ENCODE data around the gene KLF2. TPM values are rescaled to one million over a fixed set of nuclear protein-coding genes. Genes with fewer than 3 reads are reported as not detected.

KLF2 gene
- total RNA-seq, 1 donor from 2014 or later = 2.7 TPM

- Mint-ChIP-seq H3K36me3 (ENCODE audit: low read depth) (peaks cover 37% of the 10 kb centered on the region), H3K4me1 (ENCODE audit: low read depth) (peaks cover 60% of the 10 kb centered on the region), H3K4me3 (ENCODE audit: low read depth) (no peak overlapping the region), H3K27ac (no peak overlapping the region), H3K9me3 (no peaks in the 10 kb centered on the region), H3K27me3 (ENCODE audit: low read depth) (peaks cover 6% of the 10 kb centered on the region)
- intact Hi-C loops (cut with micrococcal nuclease) = no loop called here
- no peak for DNase-seq (ENCODE audit: low spot score)
Observed at GRCh38 chr19:16364231-16364865, 39.7 kb downstream of the KLF2 start.

DNA sequence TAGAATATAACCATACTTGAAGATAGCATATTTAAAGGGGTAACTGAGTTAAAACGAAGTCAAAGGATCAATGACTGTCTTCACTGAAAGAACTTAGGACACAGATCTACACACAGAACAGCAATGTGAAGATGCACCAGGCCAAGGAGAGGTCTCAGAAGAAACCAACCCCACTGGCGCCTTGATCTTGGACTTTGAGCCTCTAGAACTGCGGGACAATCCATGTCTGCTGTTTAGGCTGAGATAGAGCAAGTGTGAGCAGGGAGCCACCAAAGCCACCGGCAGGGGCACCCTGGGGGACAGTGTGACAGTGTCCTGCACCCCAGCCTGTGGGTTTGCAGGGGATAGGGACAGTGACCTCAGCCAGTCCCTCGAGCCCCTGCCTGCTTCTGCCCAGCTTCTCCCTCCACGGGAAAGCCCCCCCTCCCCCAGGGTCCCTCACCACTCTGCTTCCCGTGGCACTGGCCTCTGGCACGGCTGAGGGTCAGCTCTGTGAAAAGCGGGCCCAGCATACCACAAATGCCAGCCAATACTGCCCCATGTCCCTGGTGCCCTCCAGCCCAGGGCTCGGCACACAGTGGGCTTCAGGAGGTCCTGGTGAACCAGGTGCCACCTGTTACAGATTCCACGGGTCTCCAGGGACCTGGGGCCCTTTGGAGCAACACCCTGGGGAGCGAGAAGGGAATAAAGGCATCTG, 40.8 kb downstream of the KLF2 start:
- Mint-ChIP-seq H3K27me3 (ENCODE audit: low read depth) (peaks cover 6% of the 10 kb centered on the region), H3K36me3 (ENCODE audit: low read depth) (peaks cover 27% of the 10 kb centered on the region), H3K27ac (no peak overlapping the region), H3K4me1 (ENCODE audit: low read depth) (peaks cover 52% of the 10 kb centered on the region), H3K9me3 (no peaks in the 10 kb centered on the region), H3K4me3 (ENCODE audit: low read depth) (peak overlapping the region; percentile 47)
- intact Hi-C loops (cut with micrococcal nuclease) = no loop called here
- DNase-seq (ENCODE audit: low spot score) = no peak

GRCh38 chr19:16366056-16366432, 41.4 kb downstream of the KLF2 start:
- Mint-ChIP-seq H3K9me3 (no peaks in the 10 kb centered on the region), H3K4me3 (ENCODE audit: low read depth) (peak overlapping the region; percentile 64), H3K27ac (no peak overlapping the region), H3K36me3 (ENCODE audit: low read depth) (peaks cover 24% of the 10 kb centered on the region), H3K4me1 (ENCODE audit: low read depth) (peaks cover 46% of the 10 kb centered on the region), H3K27me3 (ENCODE audit: low read depth) (peaks cover 6% of the 10 kb centered on the region)
- intact Hi-C loops (cut with micrococcal nuclease) = loop anchor here (2.0 kb wide), 1 partner anchor 35 kb away; no protein-coding TSS in a partner anchor
- DNase-seq (ENCODE audit: low spot score) = no peak

DNA sequence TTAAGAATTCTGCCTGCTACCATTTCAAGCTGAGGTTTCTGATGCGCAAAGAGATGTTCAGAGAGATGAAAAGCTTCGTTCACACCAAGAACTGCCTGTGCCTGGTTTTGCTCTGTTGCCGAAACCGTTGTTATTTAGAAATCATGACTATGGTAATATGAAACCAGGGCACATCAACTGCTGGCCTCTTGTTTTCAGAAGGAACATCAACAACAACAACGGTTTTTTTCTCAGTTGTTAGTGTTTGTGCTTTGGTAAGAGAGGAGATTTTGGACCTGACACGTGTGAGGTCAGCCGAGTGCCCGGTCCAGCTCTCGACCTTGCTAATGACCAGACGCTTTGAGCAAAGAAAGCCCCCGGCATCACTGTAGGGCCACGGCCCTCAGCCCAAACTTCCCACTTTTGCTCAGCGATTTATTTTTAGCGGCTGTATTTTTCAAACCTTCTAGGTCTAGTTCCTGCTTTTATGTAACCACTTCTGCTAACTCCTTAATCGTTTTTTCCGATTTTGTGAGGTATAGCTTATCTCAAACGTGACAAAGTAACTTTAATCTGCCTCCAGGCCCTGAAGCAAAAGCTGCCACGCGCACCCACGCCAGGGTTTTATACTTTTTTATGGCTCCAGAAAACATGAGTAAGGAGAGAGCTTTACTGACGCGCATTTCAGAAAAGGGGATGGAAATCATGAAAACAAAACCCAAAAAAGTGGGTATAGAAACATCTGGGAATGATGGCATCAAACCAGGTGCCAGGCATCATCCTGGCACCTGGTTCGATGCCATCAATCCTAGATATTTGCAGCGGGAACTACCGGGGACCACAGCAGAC, 42.0 kb downstream of the KLF2 start:
- intact Hi-C loops (cut with micrococcal nuclease) = loop anchor here (1.0 to 2.0 kb wide), 2 partner anchors 24 to 36 kb away; no protein-coding TSS in a partner anchor

GRCh38 chr19:16367261-16367683, 42.6 kb downstream of the KLF2 start:
- H3K27me3 Mint-ChIP-seq (ENCODE audit: low read depth) = peaks cover 3% of the 10 kb centered on the region
- peaks cover 12% of the 10 kb centered on the region for H3K36me3 Mint-ChIP-seq (ENCODE audit: low read depth)
- peak overlapping the region; percentile 77 for H3K27ac Mint-ChIP-seq
- no peaks in the 10 kb centered on the region for H3K9me3 Mint-ChIP-seq
- DNase-seq (ENCODE audit: low spot score) = peak; percentile 69
- intact Hi-C loops (cut with micrococcal nuclease) = loop anchor here (1.0 to 2.0 kb wide), 2 partner anchors 25 to 36 kb away; no protein-coding TSS in a partner anchor
- peaks cover 34% of the 10 kb centered on the region for H3K4me1 Mint-ChIP-seq (ENCODE audit: low read depth)
- H3K4me3 Mint-ChIP-seq (ENCODE audit: low read depth) = peak overlapping the region; percentile 64

More for the DNA sequence above, 42.0 kb downstream of the KLF2 start:
- Mint-ChIP-seq H3K4me3 (ENCODE audit: low read depth) (peak overlapping the region; percentile 64), H3K36me3 (ENCODE audit: low read depth) (peaks cover 18% of the 10 kb centered on the region), H3K4me1 (ENCODE audit: low read depth) (peaks cover 40% of the 10 kb centered on the region), H3K9me3 (no peaks in the 10 kb centered on the region), H3K27ac (peak overlapping the region; percentile 77), H3K27me3 (ENCODE audit: low read depth) (peaks cover 6% of the 10 kb centered on the region)
- DNase-seq (ENCODE audit: low spot score) = peak; percentile 45

GRCh38 chr19:16368385-16369305, 44.0 kb downstream of the KLF2 start:
- peaks cover 6% of the 10 kb centered on the region for H3K36me3 Mint-ChIP-seq (ENCODE audit: low read depth)
- peaks cover 3% of the 10 kb centered on the region for H3K27me3 Mint-ChIP-seq (ENCODE audit: low read depth)
- intact Hi-C loops (cut with micrococcal nuclease) = no loop called here
- peaks cover 28% of the 10 kb centered on the region for H3K4me1 Mint-ChIP-seq (ENCODE audit: low read depth)
- no peak overlapping the region for H3K4me3 Mint-ChIP-seq (ENCODE audit: low read depth)
- no peak overlapping the region for H3K27ac Mint-ChIP-seq
- DNase-seq (ENCODE audit: low spot score) = peak; percentile 78
- H3K9me3 Mint-ChIP-seq = no peaks in the 10 kb centered on the region

DNA sequence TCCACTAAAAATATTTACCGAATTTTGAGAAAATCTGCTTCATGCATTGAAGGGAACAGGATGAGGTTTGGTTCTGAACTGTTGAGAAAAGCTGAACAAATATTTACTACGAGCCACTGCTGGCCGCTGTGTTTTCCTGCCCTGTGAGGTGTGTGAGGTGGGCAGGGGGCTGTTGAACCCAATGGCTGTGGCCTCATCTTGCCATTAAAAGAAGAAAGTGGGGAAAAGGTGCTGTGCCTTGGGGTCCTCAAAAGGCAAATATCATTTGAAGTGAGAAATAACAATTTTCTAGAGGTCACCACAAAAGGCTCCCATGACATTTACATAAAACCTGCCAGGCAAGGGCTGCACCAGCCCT, 44.7 kb downstream of the KLF2 start:
- Mint-ChIP-seq H3K9me3 (no peaks in the 10 kb centered on the region), H3K27ac (no peak overlapping the region), H3K4me1 (ENCODE audit: low read depth) (peaks cover 31% of the 10 kb centered on the region), H3K36me3 (ENCODE audit: low read depth) (peaks cover 9% of the 10 kb centered on the region), H3K4me3 (ENCODE audit: low read depth) (no peak overlapping the region), H3K27me3 (ENCODE audit: low read depth) (peaks cover 3% of the 10 kb centered on the region)
- intact Hi-C loops (cut with micrococcal nuclease) = no loop called here
- DNase-seq (ENCODE audit: low spot score) = no peak

DNA sequence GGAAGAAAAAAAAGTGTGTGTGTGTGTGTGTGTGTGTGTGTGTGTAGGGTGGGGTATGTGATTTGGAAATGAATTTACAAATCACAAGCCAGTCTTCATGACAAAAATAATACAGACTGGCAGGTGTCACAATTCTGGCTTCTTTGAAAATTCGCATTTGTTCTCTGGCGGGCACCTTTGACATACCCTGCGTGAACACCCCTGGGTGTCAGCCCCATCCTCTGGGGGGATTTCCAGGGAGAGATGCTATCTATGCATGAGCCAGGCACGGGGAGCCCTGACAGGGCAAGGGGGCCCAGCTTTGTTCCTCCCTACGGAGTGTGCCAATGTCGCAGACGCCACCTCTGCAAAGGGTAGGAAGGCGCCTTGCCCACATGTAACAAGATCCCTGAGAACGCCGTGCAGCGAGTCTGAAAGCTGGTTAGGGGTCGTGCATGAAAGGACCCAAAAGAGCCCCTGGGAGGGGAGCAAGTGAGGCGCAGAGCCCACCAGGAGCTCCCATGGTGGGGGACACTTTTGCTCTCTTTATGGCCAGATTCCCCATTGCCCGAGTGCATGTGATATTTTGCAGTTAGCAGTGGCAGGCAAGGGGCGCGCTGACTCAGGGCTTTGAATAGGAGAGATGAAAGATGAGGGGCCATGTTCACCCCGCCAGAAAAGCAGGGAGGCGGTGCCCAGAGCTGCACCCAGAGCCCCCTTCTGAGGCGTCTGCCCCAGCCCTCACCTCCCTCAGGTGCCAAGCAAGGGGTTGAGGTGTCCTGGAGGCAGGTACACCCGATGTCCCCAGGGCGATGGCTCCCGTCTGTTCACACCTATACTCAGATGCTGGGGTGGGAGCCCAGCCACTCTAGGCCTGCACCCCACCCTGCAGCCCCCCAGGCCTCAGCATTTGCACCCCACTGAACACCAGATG, 45.3 kb downstream of the KLF2 start:
- peaks cover 36% of the 10 kb centered on the region for H3K4me1 Mint-ChIP-seq (ENCODE audit: low read depth)
- no peaks in the 10 kb centered on the region for H3K9me3 Mint-ChIP-seq
- no peak for DNase-seq (ENCODE audit: low spot score)
- no peak overlapping the region for H3K27ac Mint-ChIP-seq
- H3K27me3 Mint-ChIP-seq (ENCODE audit: low read depth) = peaks cover 3% of the 10 kb centered on the region
- intact Hi-C loops (cut with micrococcal nuclease) = loop anchor here (5.0 kb wide), 2 partner anchors 88 to 103 kb away; no protein-coding TSS in a partner anchor
- H3K4me3 Mint-ChIP-seq (ENCODE audit: low read depth) = no peak overlapping the region
- H3K36me3 Mint-ChIP-seq (ENCODE audit: low read depth) = peaks cover 15% of the 10 kb centered on the region

DNA sequence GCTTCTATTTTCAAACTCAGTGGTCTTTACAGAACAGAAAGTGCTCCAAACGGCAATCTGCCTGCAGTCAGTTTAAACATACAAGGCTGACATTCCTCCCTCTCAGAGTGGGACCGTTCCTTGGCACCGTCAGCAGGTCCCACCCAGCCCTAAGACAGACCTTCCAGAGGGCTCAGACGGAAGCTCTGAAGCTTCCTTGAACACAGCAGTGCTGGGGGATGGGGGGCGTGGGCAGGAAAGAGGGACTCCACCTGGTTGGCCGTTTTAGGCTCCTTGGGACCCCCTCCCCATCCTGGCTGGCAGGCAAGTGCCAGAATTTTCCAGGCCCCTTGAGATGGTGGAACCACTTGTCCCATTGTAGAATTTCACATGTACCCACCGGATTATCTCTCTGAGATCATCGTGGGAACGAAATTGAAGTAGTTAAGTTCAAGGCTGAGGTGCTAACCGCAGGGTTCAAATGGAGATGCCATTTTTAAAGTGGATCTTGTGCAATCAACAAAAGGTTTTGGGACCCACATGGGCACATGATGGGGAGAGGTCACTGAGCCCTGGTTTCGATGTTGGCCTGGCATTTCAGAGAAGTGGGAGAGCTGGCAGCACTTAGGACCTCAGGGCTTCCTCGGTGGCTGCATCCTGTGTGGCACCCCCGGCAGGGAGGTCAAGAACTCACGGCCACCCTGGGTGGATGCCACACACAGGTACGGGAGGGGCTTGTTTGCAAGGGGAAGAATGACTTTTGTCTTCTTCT, 46.2 kb downstream of the KLF2 start:
- Mint-ChIP-seq H3K27ac (peak overlapping the region; percentile 66), H3K27me3 (ENCODE audit: low read depth) (no peaks in the 10 kb centered on the region), H3K9me3 (no peaks in the 10 kb centered on the region), H3K36me3 (ENCODE audit: low read depth) (peaks cover 23% of the 10 kb centered on the region), H3K4me1 (ENCODE audit: low read depth) (peaks cover 39% of the 10 kb centered on the region), H3K4me3 (ENCODE audit: low read depth) (peak overlapping the region; percentile 37)
- intact Hi-C loops (cut with micrococcal nuclease) = loop anchor here (1.0 to 5.0 kb wide), 3 partner anchors 41 to 104 kb away; no protein-coding TSS in a partner anchor
- DNase-seq (ENCODE audit: low spot score) = no peak

DNA sequence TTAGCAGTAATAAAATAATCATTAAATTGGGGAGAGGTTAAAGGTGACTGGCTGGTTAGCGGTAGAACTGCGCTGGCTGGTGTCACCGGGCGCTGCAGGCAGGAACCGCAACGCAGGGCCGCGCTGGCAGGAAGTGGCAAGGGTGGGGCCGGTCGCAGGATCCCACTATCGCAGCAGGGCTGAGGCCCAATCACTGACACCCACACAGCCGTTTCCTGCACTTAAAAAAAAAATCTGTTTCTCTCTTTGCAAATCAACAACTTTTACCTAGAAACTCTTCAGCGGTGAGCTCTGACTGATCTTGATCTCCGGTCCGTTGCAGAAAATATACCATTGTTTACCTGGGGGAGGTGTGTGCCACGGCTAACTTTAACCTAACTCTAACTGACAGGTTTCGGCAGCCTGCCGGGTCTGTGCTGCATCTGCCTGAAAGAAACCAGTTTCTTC, 46.9 kb downstream of the KLF2 start:
- intact Hi-C loops (cut with micrococcal nuclease) = loop anchor here (1.0 to 5.0 kb wide), 3 partner anchors 41 to 104 kb away; no protein-coding TSS in a partner anchor
- Mint-ChIP-seq H3K4me1 (ENCODE audit: low read depth) (peaks cover 35% of the 10 kb centered on the region), H3K4me3 (ENCODE audit: low read depth) (peak overlapping the region; percentile 37), H3K27me3 (ENCODE audit: low read depth) (no peaks in the 10 kb centered on the region), H3K27ac (peak overlapping the region; percentile 66), H3K36me3 (ENCODE audit: low read depth) (peaks cover 28% of the 10 kb centered on the region), H3K9me3 (no peaks in the 10 kb centered on the region)
- DNase-seq (ENCODE audit: low spot score) = peak; percentile 93

Measured in activated T-helper 2 cell treated with anti-CD3 and anti-CD28 coated beads, Interferon-gamma antibody, Interleukin-2, Interleukin-4, amounts not matched to agents 10 μg/mL and 5 μg/mL and 100 μg/mL, durations not matched to agents 14 hours and 24 hours and 36 hours (primary cell).